Ishikawa (cell line): ENCODE measurements around the gene ABCG1.

ENCODE experiments used
- CEBPB ChIP-seq: IDR thresholded peaks from 2 replicates; pipeline ENCODE4 v1.6.1; 2012
- CREB1 ChIP-seq: IDR thresholded peaks from 2 replicates; pipeline ENCODE4 v1.6.1; 2012; ENCODE audit warnings: low read depth
- EGR1 ChIP-seq: IDR thresholded peaks from 2 replicates; pipeline ENCODE4 v1.6.1; 2012
- EP300 ChIP-seq: IDR thresholded peaks from 2 replicates; pipeline ENCODE4 v1.6.1; 2012; ENCODE audit warnings: borderline replicate concordance
- FOXM1 ChIP-seq: IDR thresholded peaks from 2 replicates; pipeline ENCODE4 v1.6.1; 2012; ENCODE audit warnings: low read depth, borderline replicate concordance
- NFIC ChIP-seq: IDR thresholded peaks from 2 replicates; pipeline ENCODE4 v1.6.1; 2012
- RAD21 ChIP-seq: IDR thresholded peaks from 2 replicates; pipeline ENCODE4 v1.6.1; 2012; ENCODE audit warnings: low read depth
- TAF1 ChIP-seq: IDR thresholded peaks from 2 replicates; pipeline ENCODE4 v1.6.1; 2012; ENCODE audit warnings: low read depth, mild to moderate bottlenecking
- TCF12 ChIP-seq: IDR thresholded peaks from 2 replicates; pipeline ENCODE4 v1.6.1; 2012; ENCODE audit warnings: low read depth
- TEAD4 ChIP-seq: IDR thresholded peaks from 2 replicates; pipeline ENCODE4 v1.6.1; 2012
- YY1 ChIP-seq: IDR thresholded peaks from 2 replicates; pipeline ENCODE4 v1.6.1; 2012; ENCODE audit warnings: low read depth
- ZBTB7A ChIP-seq: IDR thresholded peaks from 2 replicates; pipeline ENCODE4 v1.6.1; 2012; ENCODE audit warnings: low read depth
- TF ChIP-seq, protein P1 (sequence below): IDR thresholded peaks from 2 replicates; pipeline ENCODE4 v1.6.1; 2012
- TF ChIP-seq, protein P2 (sequence below): IDR thresholded peaks from 2 replicates; pipeline ENCODE4 v1.6.1; 2012
- TF ChIP-seq, protein P3 (sequence below): IDR thresholded peaks from 2 replicates; pipeline ENCODE4 v1.6.1; 2012; ENCODE audit warnings: low read depth, mild to moderate bottlenecking

ABCG1 gene

DNA sequence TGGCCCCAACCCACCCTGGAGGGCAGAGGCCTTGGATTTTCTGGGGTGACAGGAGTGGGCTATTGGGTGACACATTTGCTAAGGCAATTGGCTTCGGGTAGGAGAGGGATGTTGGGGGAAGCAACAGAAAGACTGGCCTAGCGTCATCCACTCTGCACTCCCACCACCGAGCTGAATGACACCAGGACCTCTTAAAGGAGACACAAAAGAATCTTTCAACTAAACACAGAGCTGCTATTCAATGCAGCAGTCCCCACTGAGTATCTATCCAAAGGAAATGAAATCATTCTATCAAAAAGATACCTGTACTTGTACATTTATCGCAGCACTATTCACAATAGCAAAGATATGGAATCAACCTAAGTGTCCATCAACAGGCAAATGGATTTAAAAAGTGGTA is 125.7 kb downstream of the ABCG1 start:
- TF ChIP-seq TCF12 (no peak), YY1 (no peak), RAD21 (no peak), CREB1 (no peak), TAF1 (no peak), CEBPB (no peak), FOXM1 (no peak), EP300 (no peak), ZBTB7A (no peak), TEAD4 (no peak), EGR1 (no peak), NFIC (no peak)
- TF ChIP-seq, protein P1, sequence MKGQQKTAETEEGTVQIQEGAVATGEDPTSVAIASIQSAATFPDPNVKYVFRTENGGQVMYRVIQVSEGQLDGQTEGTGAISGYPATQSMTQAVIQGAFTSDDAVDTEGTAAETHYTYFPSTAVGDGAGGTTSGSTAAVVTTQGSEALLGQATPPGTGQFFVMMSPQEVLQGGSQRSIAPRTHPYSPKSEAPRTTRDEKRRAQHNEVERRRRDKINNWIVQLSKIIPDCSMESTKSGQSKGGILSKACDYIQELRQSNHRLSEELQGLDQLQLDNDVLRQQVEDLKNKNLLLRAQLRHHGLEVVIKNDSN = no peak
- TF ChIP-seq, protein P2, sequence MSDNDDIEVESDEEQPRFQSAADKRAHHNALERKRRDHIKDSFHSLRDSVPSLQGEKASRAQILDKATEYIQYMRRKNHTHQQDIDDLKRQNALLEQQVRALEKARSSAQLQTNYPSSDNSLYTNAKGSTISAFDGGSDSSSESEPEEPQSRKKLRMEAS = no peak
- TF ChIP-seq, protein P3, sequence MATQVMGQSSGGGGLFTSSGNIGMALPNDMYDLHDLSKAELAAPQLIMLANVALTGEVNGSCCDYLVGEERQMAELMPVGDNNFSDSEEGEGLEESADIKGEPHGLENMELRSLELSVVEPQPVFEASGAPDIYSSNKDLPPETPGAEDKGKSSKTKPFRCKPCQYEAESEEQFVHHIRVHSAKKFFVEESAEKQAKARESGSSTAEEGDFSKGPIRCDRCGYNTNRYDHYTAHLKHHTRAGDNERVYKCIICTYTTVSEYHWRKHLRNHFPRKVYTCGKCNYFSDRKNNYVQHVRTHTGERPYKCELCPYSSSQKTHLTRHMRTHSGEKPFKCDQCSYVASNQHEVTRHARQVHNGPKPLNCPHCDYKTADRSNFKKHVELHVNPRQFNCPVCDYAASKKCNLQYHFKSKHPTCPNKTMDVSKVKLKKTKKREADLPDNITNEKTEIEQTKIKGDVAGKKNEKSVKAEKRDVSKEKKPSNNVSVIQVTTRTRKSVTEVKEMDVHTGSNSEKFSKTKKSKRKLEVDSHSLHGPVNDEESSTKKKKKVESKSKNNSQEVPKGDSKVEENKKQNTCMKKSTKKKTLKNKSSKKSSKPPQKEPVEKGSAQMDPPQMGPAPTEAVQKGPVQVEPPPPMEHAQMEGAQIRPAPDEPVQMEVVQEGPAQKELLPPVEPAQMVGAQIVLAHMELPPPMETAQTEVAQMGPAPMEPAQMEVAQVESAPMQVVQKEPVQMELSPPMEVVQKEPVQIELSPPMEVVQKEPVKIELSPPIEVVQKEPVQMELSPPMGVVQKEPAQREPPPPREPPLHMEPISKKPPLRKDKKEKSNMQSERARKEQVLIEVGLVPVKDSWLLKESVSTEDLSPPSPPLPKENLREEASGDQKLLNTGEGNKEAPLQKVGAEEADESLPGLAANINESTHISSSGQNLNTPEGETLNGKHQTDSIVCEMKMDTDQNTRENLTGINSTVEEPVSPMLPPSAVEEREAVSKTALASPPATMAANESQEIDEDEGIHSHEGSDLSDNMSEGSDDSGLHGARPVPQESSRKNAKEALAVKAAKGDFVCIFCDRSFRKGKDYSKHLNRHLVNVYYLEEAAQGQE = no peak

DNA sequence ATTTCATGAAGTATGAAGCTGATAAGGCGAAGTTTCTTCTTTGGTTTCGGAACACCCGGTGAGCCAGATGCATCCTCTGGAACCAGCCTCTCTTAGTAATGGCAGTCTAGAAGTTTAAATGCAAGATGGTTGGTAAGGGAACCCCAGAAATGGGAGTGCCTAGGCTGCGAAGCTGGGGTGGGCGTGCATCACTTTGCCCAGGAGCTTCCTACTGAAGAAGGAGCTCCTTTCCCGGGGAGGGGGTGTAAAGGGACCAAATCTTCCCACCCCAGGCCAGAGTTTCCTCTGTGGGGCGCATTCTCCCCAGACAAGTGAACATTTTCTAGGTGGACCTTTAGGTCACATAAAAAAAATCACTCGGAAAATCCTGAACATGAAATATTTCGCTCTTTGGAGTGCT is 127.5 kb downstream of the ABCG1 start:
- TF ChIP-seq CEBPB (no peak), FOXM1 (no peak), RAD21 (no peak), TEAD4 (no peak), EP300 (no peak), EGR1 (no peak), TCF12 (no peak), CREB1 (no peak), ZBTB7A (no peak), YY1 (no peak), NFIC (no peak)
- TF ChIP-seq, protein P1 = no peak
- TF ChIP-seq, protein P2 = no peak
- TF ChIP-seq, protein P3 = no peak
